Measurements from ENCODE around the gene AGBL1.
"Not testable (repeated sequence)": the region's sequence is repeated elsewhere in the genome, so short reads cannot be mapped to it uniquely, and the experiment has no call there.

Gene AGBL1

GRCh38 chr15:86522721-86523120 lies 443.1 kb downstream of the AGBL1 start:
- Histone ChIP-seq H3K36me3 (ENCODE audit: insufficient read depth, low read length) (no peaks in the 10 kb centered on the region), H3K4me1 (ENCODE audit: insufficient read depth, low read length) (no peaks in the 10 kb centered on the region), H3K27me3 (ENCODE audit: insufficient read depth, low read length) (no peaks in the 10 kb centered on the region), H3K4me3 (ENCODE audit: low read length) (no peak overlapping the region), H3K9me3 (ENCODE audit: low read length) (no peaks in the 10 kb centered on the region), H2AFZ (ENCODE audit: low read depth, low read length) (no peak overlapping the region)

- no peaks in the 10 kb centered on the region for H3K9me3 ChIP-seq (ENCODE audit: low read length)
- H2AFZ ChIP-seq (ENCODE audit: low read depth, low read length), result no peak overlapping the region
- H3K27me3 ChIP-seq (ENCODE audit: insufficient read depth, low read length), result no peaks in the 10 kb centered on the region
- no peaks in the 10 kb centered on the region for H3K36me3 ChIP-seq (ENCODE audit: insufficient read depth, low read length)
- no peak overlapping the region for H3K4me3 ChIP-seq (ENCODE audit: low read length)
- no peaks in the 10 kb centered on the region for H3K4me1 ChIP-seq (ENCODE audit: insufficient read depth, low read length)
Measured at GRCh38 chr15:86526938-86527690, 447.4 kb downstream of the AGBL1 start.

GRCh38 chr15:86528094-86528493 lies 448.4 kb downstream of the AGBL1 start:
- not testable (repeated sequence) for H2AFZ ChIP-seq (ENCODE audit: low read depth, low read length); H3K4me3 ChIP-seq (ENCODE audit: low read length); H3K36me3 ChIP-seq (ENCODE audit: insufficient read depth, low read length); H3K27me3 ChIP-seq (ENCODE audit: insufficient read depth, low read length); H3K9me3 ChIP-seq (ENCODE audit: low read length); H3K4me1 ChIP-seq (ENCODE audit: insufficient read depth, low read length)

GRCh38 chr15:86538141-86538540 lies 458.5 kb downstream of the AGBL1 start:
- Histone ChIP-seq H3K27me3 (ENCODE audit: insufficient read depth, low read length) (no peaks in the 10 kb centered on the region), H3K4me1 (ENCODE audit: insufficient read depth, low read length) (no peaks in the 10 kb centered on the region), H3K36me3 (ENCODE audit: insufficient read depth, low read length) (no peaks in the 10 kb centered on the region), H3K4me3 (ENCODE audit: low read length) (no peak overlapping the region), H2AFZ (ENCODE audit: low read depth, low read length) (no peak overlapping the region), H3K9me3 (ENCODE audit: low read length) (no peaks in the 10 kb centered on the region)

GRCh38 chr15:86540840-86541467 lies 461.3 kb downstream of the AGBL1 start:
- H3K9me3 ChIP-seq (ENCODE audit: low read length), result no peaks in the 10 kb centered on the region
- no peaks in the 10 kb centered on the region for H3K4me1 ChIP-seq (ENCODE audit: insufficient read depth, low read length)
- H3K4me3 ChIP-seq (ENCODE audit: low read length), result no peak overlapping the region
- no peaks in the 10 kb centered on the region for H3K27me3 ChIP-seq (ENCODE audit: insufficient read depth, low read length)
- H3K36me3 ChIP-seq (ENCODE audit: insufficient read depth, low read length), result no peaks in the 10 kb centered on the region
- H2AFZ ChIP-seq (ENCODE audit: low read depth, low read length), result no peak overlapping the region

- no peaks in the 10 kb centered on the region for H3K36me3 ChIP-seq (ENCODE audit: insufficient read depth, low read length)
- H3K9me3 ChIP-seq (ENCODE audit: low read length), result no peaks in the 10 kb centered on the region
- H3K4me3 ChIP-seq (ENCODE audit: low read length), result no peak overlapping the region
- no peaks in the 10 kb centered on the region for H3K4me1 ChIP-seq (ENCODE audit: insufficient read depth, low read length)
- H3K27me3 ChIP-seq (ENCODE audit: insufficient read depth, low read length), result no peaks in the 10 kb centered on the region
- H2AFZ ChIP-seq (ENCODE audit: low read depth, low read length), result no peak overlapping the region
Measured at GRCh38 chr15:86541540-86541939, 461.9 kb downstream of the AGBL1 start.

- H3K4me1 ChIP-seq (ENCODE audit: insufficient read depth, low read length), result peaks cover 5% of the 10 kb centered on the region
- no peaks in the 10 kb centered on the region for H3K27me3 ChIP-seq (ENCODE audit: insufficient read depth, low read length)
- no peak overlapping the region for H3K4me3 ChIP-seq (ENCODE audit: low read length)
- no peak overlapping the region for H2AFZ ChIP-seq (ENCODE audit: low read depth, low read length)
- no peaks in the 10 kb centered on the region for H3K9me3 ChIP-seq (ENCODE audit: low read length)
- no peaks in the 10 kb centered on the region for H3K36me3 ChIP-seq (ENCODE audit: insufficient read depth, low read length)
Measured at GRCh38 chr15:86550075-86550474, 470.4 kb downstream of the AGBL1 start.

- H3K9me3 ChIP-seq (ENCODE audit: low read length), result no peaks in the 10 kb centered on the region
- H2AFZ ChIP-seq (ENCODE audit: low read depth, low read length), result no peak overlapping the region
- peaks cover 31% of the 10 kb centered on the region for H3K4me1 ChIP-seq (ENCODE audit: insufficient read depth, low read length)
- H3K27me3 ChIP-seq (ENCODE audit: insufficient read depth, low read length), result no peaks in the 10 kb centered on the region
- H3K4me3 ChIP-seq (ENCODE audit: low read length), result no peak overlapping the region
- H3K36me3 ChIP-seq (ENCODE audit: insufficient read depth, low read length), result no peaks in the 10 kb centered on the region
Measured at GRCh38 chr15:86553108-86553507, 473.4 kb downstream of the AGBL1 start.

GRCh38 chr15:86555098-86555497 lies 475.4 kb downstream of the AGBL1 start:
- Histone ChIP-seq H3K36me3 (ENCODE audit: insufficient read depth, low read length) (no peaks in the 10 kb centered on the region), H2AFZ (ENCODE audit: low read depth, low read length) (no peak overlapping the region), H3K9me3 (ENCODE audit: low read length) (no peaks in the 10 kb centered on the region), H3K4me3 (ENCODE audit: low read length) (no peak overlapping the region), H3K27me3 (ENCODE audit: insufficient read depth, low read length) (no peaks in the 10 kb centered on the region), H3K4me1 (ENCODE audit: insufficient read depth, low read length) (peaks cover 33% of the 10 kb centered on the region)

GRCh38 chr15:86555939-86556338 lies 476.3 kb downstream of the AGBL1 start:
- Histone ChIP-seq H3K36me3 (ENCODE audit: insufficient read depth, low read length) (no peaks in the 10 kb centered on the region), H3K4me3 (ENCODE audit: low read length) (no peak overlapping the region), H2AFZ (ENCODE audit: low read depth, low read length) (peak overlapping the region; percentile 44), H3K9me3 (ENCODE audit: low read length) (no peaks in the 10 kb centered on the region), H3K27me3 (ENCODE audit: insufficient read depth, low read length) (no peaks in the 10 kb centered on the region), H3K4me1 (ENCODE audit: insufficient read depth, low read length) (peaks cover 33% of the 10 kb centered on the region)

- peak overlapping the region; percentile 44 for H2AFZ ChIP-seq (ENCODE audit: low read depth, low read length)
- no peaks in the 10 kb centered on the region for H3K27me3 ChIP-seq (ENCODE audit: insufficient read depth, low read length)
- H3K4me3 ChIP-seq (ENCODE audit: low read length), result no peak overlapping the region
- no peaks in the 10 kb centered on the region for H3K36me3 ChIP-seq (ENCODE audit: insufficient read depth, low read length)
- no peaks in the 10 kb centered on the region for H3K9me3 ChIP-seq (ENCODE audit: low read length)
- H3K4me1 ChIP-seq (ENCODE audit: insufficient read depth, low read length), result peaks cover 33% of the 10 kb centered on the region
Measured at GRCh38 chr15:86556396-86557017, 476.8 kb downstream of the AGBL1 start.

- Histone ChIP-seq H2AFZ (ENCODE audit: low read depth, low read length) (no peak overlapping the region), H3K4me1 (ENCODE audit: insufficient read depth, low read length) (peaks cover 33% of the 10 kb centered on the region), H3K27me3 (ENCODE audit: insufficient read depth, low read length) (no peaks in the 10 kb centered on the region), H3K9me3 (ENCODE audit: low read length) (no peaks in the 10 kb centered on the region), H3K36me3 (ENCODE audit: insufficient read depth, low read length) (no peaks in the 10 kb centered on the region), H3K4me3 (ENCODE audit: low read length) (no peak overlapping the region)
Measured at GRCh38 chr15:86557018-86557550, 477.4 kb downstream of the AGBL1 start.

- Histone ChIP-seq H3K27me3 (ENCODE audit: insufficient read depth, low read length) (no peaks in the 10 kb centered on the region), H3K36me3 (ENCODE audit: insufficient read depth, low read length) (no peaks in the 10 kb centered on the region), H2AFZ (ENCODE audit: low read depth, low read length) (no peak overlapping the region), H3K4me1 (ENCODE audit: insufficient read depth, low read length) (peaks cover 33% of the 10 kb centered on the region), H3K4me3 (ENCODE audit: low read length) (no peak overlapping the region), H3K9me3 (ENCODE audit: low read length) (no peaks in the 10 kb centered on the region)
Measured at GRCh38 chr15:86558252-86558651, 478.6 kb downstream of the AGBL1 start.
